ENCODE data around the gene RERG. TPM values are rescaled to one million over a fixed set of nuclear protein-coding genes. Genes with fewer than 3 reads are reported as not detected.

The RERG gene
- polyA plus RNA-seq, 1 donor from 2014 or later = 0.87 TPM

DNA sequence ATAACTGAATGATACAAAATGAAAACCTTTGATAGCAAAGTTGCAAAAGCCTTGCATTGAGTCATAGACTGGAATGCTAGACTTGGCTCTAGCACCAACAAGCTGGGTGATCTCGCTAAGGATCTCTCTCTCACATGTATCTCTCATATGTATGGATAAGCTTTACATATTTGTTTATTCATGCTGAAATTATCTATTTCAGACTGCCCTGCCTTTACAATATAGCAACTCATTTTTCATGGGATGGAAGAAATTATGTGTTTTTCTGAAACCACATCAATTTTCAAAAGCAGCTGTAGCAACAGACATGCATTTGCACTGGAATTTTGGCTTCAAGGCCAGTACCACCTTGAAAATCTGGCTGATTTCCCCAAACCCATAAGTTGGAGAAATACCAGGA is 11.4 kb downstream of the RERG start:
- H3K9me2 ChIP-seq (ENCODE audit: insufficient read depth, low read length) = no peaks in the 10 kb centered on the region
- no peaks in the 10 kb centered on the region for H3K9me3 ChIP-seq (ENCODE audit: low read length)
- H3K4me2 ChIP-seq (ENCODE audit: low read length) = no peak overlapping the region
- no peak overlapping the region for H3K4me3 ChIP-seq (ENCODE audit: low read length)
- H3K27me3 ChIP-seq (ENCODE audit: insufficient read depth, low read depth, low read length) = no peaks in the 10 kb centered on the region
- H2AFZ ChIP-seq (ENCODE audit: low read depth, low read length) = no peak overlapping the region
- H3K9ac ChIP-seq (ENCODE audit: low read length) = no peak overlapping the region
- H3K79me2 ChIP-seq (replicated peaks; ENCODE audit: insufficient read depth, low read length) = no peaks in the 10 kb centered on the region
- no peaks in the 10 kb centered on the region for H3K36me3 ChIP-seq (ENCODE audit: insufficient read depth, low read length)
- no peaks in the 10 kb centered on the region for H4K20me1 ChIP-seq (ENCODE audit: insufficient read depth)
- no peaks in the 10 kb centered on the region for H3F3A ChIP-seq (ENCODE audit: insufficient read depth, low read length, poor library complexity, severe bottlenecking)
- TF ChIP-seq, protein P1, sequence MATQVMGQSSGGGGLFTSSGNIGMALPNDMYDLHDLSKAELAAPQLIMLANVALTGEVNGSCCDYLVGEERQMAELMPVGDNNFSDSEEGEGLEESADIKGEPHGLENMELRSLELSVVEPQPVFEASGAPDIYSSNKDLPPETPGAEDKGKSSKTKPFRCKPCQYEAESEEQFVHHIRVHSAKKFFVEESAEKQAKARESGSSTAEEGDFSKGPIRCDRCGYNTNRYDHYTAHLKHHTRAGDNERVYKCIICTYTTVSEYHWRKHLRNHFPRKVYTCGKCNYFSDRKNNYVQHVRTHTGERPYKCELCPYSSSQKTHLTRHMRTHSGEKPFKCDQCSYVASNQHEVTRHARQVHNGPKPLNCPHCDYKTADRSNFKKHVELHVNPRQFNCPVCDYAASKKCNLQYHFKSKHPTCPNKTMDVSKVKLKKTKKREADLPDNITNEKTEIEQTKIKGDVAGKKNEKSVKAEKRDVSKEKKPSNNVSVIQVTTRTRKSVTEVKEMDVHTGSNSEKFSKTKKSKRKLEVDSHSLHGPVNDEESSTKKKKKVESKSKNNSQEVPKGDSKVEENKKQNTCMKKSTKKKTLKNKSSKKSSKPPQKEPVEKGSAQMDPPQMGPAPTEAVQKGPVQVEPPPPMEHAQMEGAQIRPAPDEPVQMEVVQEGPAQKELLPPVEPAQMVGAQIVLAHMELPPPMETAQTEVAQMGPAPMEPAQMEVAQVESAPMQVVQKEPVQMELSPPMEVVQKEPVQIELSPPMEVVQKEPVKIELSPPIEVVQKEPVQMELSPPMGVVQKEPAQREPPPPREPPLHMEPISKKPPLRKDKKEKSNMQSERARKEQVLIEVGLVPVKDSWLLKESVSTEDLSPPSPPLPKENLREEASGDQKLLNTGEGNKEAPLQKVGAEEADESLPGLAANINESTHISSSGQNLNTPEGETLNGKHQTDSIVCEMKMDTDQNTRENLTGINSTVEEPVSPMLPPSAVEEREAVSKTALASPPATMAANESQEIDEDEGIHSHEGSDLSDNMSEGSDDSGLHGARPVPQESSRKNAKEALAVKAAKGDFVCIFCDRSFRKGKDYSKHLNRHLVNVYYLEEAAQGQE (IDR thresholded peaks at IDR 0.05; ENCODE audit: borderline replicate concordance) = no peak
- no peak for TF ChIP-seq EP300 (conservative IDR thresholded peaks at IDR 0.05; ENCODE audit: poor library complexity, severe bottlenecking)
- TF ChIP-seq SMC3 (conservative IDR thresholded peaks at IDR 0.05; ENCODE audit: poor library complexity) = no peak
- TF ChIP-seq POLR2AphosphoS5 (IDR thresholded peaks at IDR 0.05) = no peak
- TF ChIP-seq, protein P2, sequence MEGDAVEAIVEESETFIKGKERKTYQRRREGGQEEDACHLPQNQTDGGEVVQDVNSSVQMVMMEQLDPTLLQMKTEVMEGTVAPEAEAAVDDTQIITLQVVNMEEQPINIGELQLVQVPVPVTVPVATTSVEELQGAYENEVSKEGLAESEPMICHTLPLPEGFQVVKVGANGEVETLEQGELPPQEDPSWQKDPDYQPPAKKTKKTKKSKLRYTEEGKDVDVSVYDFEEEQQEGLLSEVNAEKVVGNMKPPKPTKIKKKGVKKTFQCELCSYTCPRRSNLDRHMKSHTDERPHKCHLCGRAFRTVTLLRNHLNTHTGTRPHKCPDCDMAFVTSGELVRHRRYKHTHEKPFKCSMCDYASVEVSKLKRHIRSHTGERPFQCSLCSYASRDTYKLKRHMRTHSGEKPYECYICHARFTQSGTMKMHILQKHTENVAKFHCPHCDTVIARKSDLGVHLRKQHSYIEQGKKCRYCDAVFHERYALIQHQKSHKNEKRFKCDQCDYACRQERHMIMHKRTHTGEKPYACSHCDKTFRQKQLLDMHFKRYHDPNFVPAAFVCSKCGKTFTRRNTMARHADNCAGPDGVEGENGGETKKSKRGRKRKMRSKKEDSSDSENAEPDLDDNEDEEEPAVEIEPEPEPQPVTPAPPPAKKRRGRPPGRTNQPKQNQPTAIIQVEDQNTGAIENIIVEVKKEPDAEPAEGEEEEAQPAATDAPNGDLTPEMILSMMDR (IDR thresholded peaks at IDR 0.05; ENCODE audit: poor library complexity, severe bottlenecking) = no peak
- no peak for TF ChIP-seq RAD21 (conservative IDR thresholded peaks at IDR 0.05)
- no peak for TF ChIP-seq MXI1 (conservative IDR thresholded peaks at IDR 0.05; ENCODE audit: poor library complexity, severe bottlenecking)
- no peak for TF ChIP-seq EZH2 (IDR thresholded peaks at IDR 0.05; ENCODE audit: borderline replicate concordance, insufficient read depth, low read length, poor library complexity, severe bottlenecking)
- no peak for TF ChIP-seq TAF1 (IDR thresholded peaks at IDR 0.05; ENCODE audit: low read depth)
- H3K27ac ChIP-seq (ENCODE audit: low read length) = no peak overlapping the region

DNA sequence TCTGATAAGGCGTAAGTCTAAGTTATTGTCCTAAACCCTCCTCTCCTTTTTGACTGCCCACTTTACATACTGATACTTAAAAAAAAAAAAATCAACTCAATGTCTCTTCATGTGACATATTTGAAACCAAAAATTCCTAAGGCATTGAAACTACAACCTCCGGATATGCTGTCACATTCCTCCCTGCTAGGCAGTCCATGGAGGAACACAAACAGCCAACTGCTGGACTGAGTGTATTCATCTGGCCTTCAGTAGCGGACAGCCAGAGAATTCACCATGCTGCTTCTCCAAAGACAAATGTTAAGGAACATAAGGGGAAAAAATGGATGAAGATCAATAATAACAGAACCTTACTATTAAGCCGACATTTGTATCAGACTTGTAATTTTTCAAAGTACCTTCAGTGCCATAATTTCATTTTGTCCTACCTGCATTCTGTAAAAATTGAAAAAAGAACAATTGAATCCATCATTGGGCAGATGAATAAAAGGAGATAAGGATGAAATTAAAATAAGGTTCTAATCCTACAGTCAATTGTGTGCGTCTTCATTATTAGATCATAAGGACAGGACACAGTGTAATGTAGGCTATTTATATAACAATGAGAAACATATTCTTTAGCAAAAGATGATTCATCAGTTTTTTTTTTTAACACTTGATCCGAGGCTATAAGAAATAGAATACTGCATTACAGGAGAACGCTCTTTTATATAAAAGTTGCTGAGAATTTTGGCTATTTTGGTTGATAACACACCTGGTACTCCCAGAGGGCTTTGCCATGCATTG is 12.2 kb downstream of the RERG start:
- H3F3A ChIP-seq (ENCODE audit: insufficient read depth, low read length, poor library complexity, severe bottlenecking) = no peaks in the 10 kb centered on the region
- no peaks in the 10 kb centered on the region for H3K9me2 ChIP-seq (ENCODE audit: insufficient read depth, low read length)
- no peak overlapping the region for H3K27ac ChIP-seq (ENCODE audit: low read length)
- no peaks in the 10 kb centered on the region for H3K9me3 ChIP-seq (ENCODE audit: low read length)
- H3K9ac ChIP-seq (ENCODE audit: low read length) = no peak overlapping the region
- H2AFZ ChIP-seq (ENCODE audit: low read depth, low read length) = no peak overlapping the region
- no peaks in the 10 kb centered on the region for H3K27me3 ChIP-seq (ENCODE audit: insufficient read depth, low read depth, low read length)
- H4K20me1 ChIP-seq (ENCODE audit: insufficient read depth) = no peaks in the 10 kb centered on the region
- H3K4me3 ChIP-seq (ENCODE audit: low read length) = no peak overlapping the region
- no peak for TF ChIP-seq MXI1 (conservative IDR thresholded peaks at IDR 0.05; ENCODE audit: poor library complexity, severe bottlenecking)
- TF ChIP-seq EZH2 (IDR thresholded peaks at IDR 0.05; ENCODE audit: borderline replicate concordance, insufficient read depth, low read length, poor library complexity, severe bottlenecking) = no peak
- TF ChIP-seq, protein P1 (IDR thresholded peaks at IDR 0.05; ENCODE audit: borderline replicate concordance) = no peak
- TF ChIP-seq, protein P2 (IDR thresholded peaks at IDR 0.05; ENCODE audit: poor library complexity, severe bottlenecking) = no peak
- TF ChIP-seq POLR2AphosphoS5 (IDR thresholded peaks at IDR 0.05) = no peak
- TF ChIP-seq TAF1 (IDR thresholded peaks at IDR 0.05; ENCODE audit: low read depth) = no peak
- TF ChIP-seq EP300 (conservative IDR thresholded peaks at IDR 0.05; ENCODE audit: poor library complexity, severe bottlenecking) = no peak
- TF ChIP-seq SMC3 (conservative IDR thresholded peaks at IDR 0.05; ENCODE audit: poor library complexity) = no peak
- no peak for TF ChIP-seq RAD21 (conservative IDR thresholded peaks at IDR 0.05)
- H3K4me2 ChIP-seq (ENCODE audit: low read length) = no peak overlapping the region
- no peaks in the 10 kb centered on the region for H3K79me2 ChIP-seq (replicated peaks; ENCODE audit: insufficient read depth, low read length)
- H3K36me3 ChIP-seq (ENCODE audit: insufficient read depth, low read length) = no peaks in the 10 kb centered on the region

Data from neural cell (in vitro differentiated cells).